Testis (tissue), 3 donors: ENCODE results near the gene IKZF1. TPM values are rescaled to one million over a fixed set of nuclear protein-coding genes. Genes with fewer than 3 reads are reported as not detected.

Experiments
- DNase-seq: peaks from one replicate; pipeline ENCODE4 v3.0.0-alpha.2; 2019
- H3K27ac ChIP-seq, 2 donors: fragments of 200-600 bp; sonication (generic); one replicate each; pipeline ENCODE4 v1.5.1; 2019
- H3K27me3 ChIP-seq: fragments of 200-600 bp; sonication (generic); one replicate; pipeline ENCODE4 v1.5.1; 2019
- H3K36me3 ChIP-seq: fragments of 200-600 bp; sonication (generic); one replicate; pipeline ENCODE4 v1.5.1; 2017; ENCODE audit warnings: low read depth; ENCODE audit errors: missing control alignments
- H3K4me1 ChIP-seq: fragments of 200-600 bp; sonication (generic); one replicate; pipeline ENCODE4 v1.5.1; 2019
- H3K4me3 ChIP-seq, 2 donors: fragments of 200-600 bp; sonication (generic); one replicate each; pipeline ENCODE4 v1.5.1; 2017 to 2019
- H3K9me3 ChIP-seq: fragments of 200-600 bp; sonication (generic); one replicate; pipeline ENCODE4 v1.5.1; 2017
- POLR2A ChIP-seq: fragments of 450-650 bp; IDR thresholded peaks from one replicate; pipeline ENCODE4 v1.6.1; 2017; ENCODE audit warnings: antibody characterized with exemption, mild to moderate bottlenecking, moderate library complexity
- WGBS, 2 donors: methylation state at CpG; one replicate each; pipeline ENCODE4 v1.1.5; 2018; 5-methylcytosine and 5-hydroxymethylcytosine counted together
- intact Hi-C: fragments of 100-400 bp; cut with DNase I; formaldehyde crosslinking; loops from one replicate; pipeline ENCODE4 v1.15.1; 2023; ENCODE audit warnings: low total_unique reads
- polyA plus RNA-seq: library from polyadenylated mRNA; stranded (reverse); fragments of 350-450 nt; fragmentation: Illumina TruSeq; extraction: RNeasy Lipid Tissue Mini Kit (QIAGEN cat#74804); gene quantifications from one replicate; pipeline ENCODE4 v1.2.3, GENCODE V29; 2014; ENCODE audit warnings: low read depth, low replicate concordance; ENCODE audit not compliant: insufficient read depth
- total RNA-seq, 2 donors: library from RNA; depleted of rRNA; stranded (reverse); fragments of >200 nt; gene quantifications; one replicate each; pipeline ENCODE4 v1.2.3, GENCODE V29; 2016
- TF ChIP-seq, protein P1 (sequence below), 3 experiments: fragments of 450-650 bp in 2 of 3; fragments of 200-600 bp in 1 of 3; sonication (generic) in 1 of 3; IDR thresholded peaks; one replicate each; pipeline ENCODE4 v1.5.1; 2016 to 2019; ENCODE audit warnings: antibody characterized with exemption in 3 of 3, mild to moderate bottlenecking in 2 of 3, moderate library complexity in 1 of 3

IKZF1 gene
- total and polyA plus RNA-seq, 3 donors from 2014 or later: 4.2 to 10.4 (median 9.9) TPM

- Histone ChIP-seq H3K4me1 (no peaks in the 10 kb centered on the region), H3K9me3 (no peaks in the 10 kb centered on the region), H3K36me3 (no peaks in the 10 kb centered on the region), H3K27me3 (no peaks in the 10 kb centered on the region), H3K4me3 (no peak overlapping the region), H3K27ac (no peak overlapping the region)
- TF ChIP-seq, protein P1, sequence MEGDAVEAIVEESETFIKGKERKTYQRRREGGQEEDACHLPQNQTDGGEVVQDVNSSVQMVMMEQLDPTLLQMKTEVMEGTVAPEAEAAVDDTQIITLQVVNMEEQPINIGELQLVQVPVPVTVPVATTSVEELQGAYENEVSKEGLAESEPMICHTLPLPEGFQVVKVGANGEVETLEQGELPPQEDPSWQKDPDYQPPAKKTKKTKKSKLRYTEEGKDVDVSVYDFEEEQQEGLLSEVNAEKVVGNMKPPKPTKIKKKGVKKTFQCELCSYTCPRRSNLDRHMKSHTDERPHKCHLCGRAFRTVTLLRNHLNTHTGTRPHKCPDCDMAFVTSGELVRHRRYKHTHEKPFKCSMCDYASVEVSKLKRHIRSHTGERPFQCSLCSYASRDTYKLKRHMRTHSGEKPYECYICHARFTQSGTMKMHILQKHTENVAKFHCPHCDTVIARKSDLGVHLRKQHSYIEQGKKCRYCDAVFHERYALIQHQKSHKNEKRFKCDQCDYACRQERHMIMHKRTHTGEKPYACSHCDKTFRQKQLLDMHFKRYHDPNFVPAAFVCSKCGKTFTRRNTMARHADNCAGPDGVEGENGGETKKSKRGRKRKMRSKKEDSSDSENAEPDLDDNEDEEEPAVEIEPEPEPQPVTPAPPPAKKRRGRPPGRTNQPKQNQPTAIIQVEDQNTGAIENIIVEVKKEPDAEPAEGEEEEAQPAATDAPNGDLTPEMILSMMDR (IDR thresholded peaks at IDR 0.05): no peak
- TF ChIP-seq POLR2A: no peak
- DNase-seq: no peak
- 60 to 69% methylated on average over 1 of the region's 1 CpG for WGBS, 2 donors
- intact Hi-C loops: no loop called here
Measured at GRCh38 chr7:50273870-50274269, 30.6 kb upstream of the IKZF1 start.

DNA sequence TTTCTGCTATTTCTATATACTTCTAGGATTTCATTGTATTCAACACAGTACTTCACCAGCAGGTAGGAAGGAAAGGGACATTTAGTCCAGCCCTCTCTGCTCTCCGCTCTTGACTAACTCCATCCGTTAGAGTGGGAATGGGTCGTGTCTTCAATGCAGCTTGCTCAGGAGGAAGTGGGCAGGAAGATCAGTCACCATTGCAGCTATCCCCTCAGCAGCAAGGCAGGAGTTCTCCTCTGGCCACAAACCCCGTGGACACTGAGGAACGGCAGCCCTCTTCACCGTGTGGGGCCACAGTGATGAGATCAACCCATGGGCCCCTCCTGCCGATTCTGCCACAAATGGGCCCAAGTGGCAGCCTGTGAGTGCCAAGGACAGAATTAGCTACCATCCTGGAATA, 30.2 kb upstream of the IKZF1 start:
- no peaks in the 10 kb centered on the region for H3K4me1 ChIP-seq
- no peak overlapping the region for H3K27ac ChIP-seq
- 58 to 75% methylated on average over 5 to 7 of the region's 7 CpGs for WGBS, 2 donors
- no peaks in the 10 kb centered on the region for H3K27me3 ChIP-seq
- DNase-seq: no peak
- no peak overlapping the region for H3K4me3 ChIP-seq
- intact Hi-C loops: no loop called here
- no peaks in the 10 kb centered on the region for H3K36me3 ChIP-seq
- no peak for TF ChIP-seq POLR2A
- H3K9me3 ChIP-seq: no peaks in the 10 kb centered on the region

GRCh38 chr7:50275430-50275829, 29.1 kb upstream of the IKZF1 start:
- Histone ChIP-seq H3K4me3 (no peak overlapping the region), H3K9me3 (no peaks in the 10 kb centered on the region), H3K27me3 (no peaks in the 10 kb centered on the region), H3K36me3 (no peaks in the 10 kb centered on the region), H3K4me1 (no peaks in the 10 kb centered on the region), H3K27ac (no peak overlapping the region)
- DNase-seq: no peak
- intact Hi-C loops: no loop called here
- TF ChIP-seq POLR2A: no peak
- TF ChIP-seq, protein P1 (IDR thresholded peaks at IDR 0.05): no peak
- WGBS, 2 donors: 87 to 90% methylated on average over 4 of the region's 4 CpGs

- Histone ChIP-seq H3K36me3 (no peaks in the 10 kb centered on the region), H3K4me1 (no peaks in the 10 kb centered on the region), H3K27ac (no peak overlapping the region), H3K4me3 (no peak overlapping the region), H3K9me3 (no peaks in the 10 kb centered on the region), H3K27me3 (no peaks in the 10 kb centered on the region)
- DNase-seq: no peak
- TF ChIP-seq, protein P1 (IDR thresholded peaks at IDR 0.05): no peak
- no peak for TF ChIP-seq POLR2A
- intact Hi-C loops: no loop called here
- WGBS, 2 donors: 55 to 66% methylated on average over 1 of the region's 1 CpG
Measured at GRCh38 chr7:50276483-50276882, 28.0 kb upstream of the IKZF1 start.

DNA sequence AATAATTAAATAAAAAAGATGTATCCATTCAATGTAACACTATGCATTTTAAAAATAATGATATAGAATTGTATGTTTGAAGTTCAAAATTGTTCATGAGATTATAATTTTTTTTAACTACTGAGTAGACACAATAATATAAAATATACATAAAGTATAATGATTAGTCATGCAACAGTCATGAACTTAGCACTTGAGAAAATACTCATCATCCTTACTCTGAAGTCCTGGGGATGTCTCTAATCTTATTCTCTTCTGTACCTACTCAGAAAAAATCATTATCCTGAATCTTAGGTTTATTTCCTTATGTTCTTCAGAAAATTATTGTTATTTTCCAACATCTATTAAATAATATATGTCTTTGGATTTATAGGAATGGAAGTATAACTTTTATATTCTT, 26.4 kb upstream of the IKZF1 start:
- no peak for DNase-seq
- Histone ChIP-seq H3K36me3 (no peaks in the 10 kb centered on the region), H3K27ac (no peak overlapping the region), H3K27me3 (no peaks in the 10 kb centered on the region), H3K4me1 (no peaks in the 10 kb centered on the region), H3K4me3 (no peak overlapping the region), H3K9me3 (no peaks in the 10 kb centered on the region)
- no peak for TF ChIP-seq POLR2A
- TF ChIP-seq, protein P1 (IDR thresholded peaks at IDR 0.05): no peak
- intact Hi-C loops: no loop called here
